Stimulated activated CD4-positive, alpha-beta T cell treated with anti-CD3 and anti-CD28 coated beads, Interleukin-12 subunit alpha, Interleukin-12 subunit beta, amount 100 ng/mL, for 4 hours (primary cell): ENCODE measurements around the gene GSTO2.
"Not testable (repeated sequence)": the region's sequence is repeated elsewhere in the genome, so short reads cannot be mapped to it uniquely, and the experiment has no call there.

Experiments
- DNase-seq: peaks from one replicate; pipeline ENCODE4 v3.0.0-alpha.2; 2020

GSTO2 gene

DNA sequence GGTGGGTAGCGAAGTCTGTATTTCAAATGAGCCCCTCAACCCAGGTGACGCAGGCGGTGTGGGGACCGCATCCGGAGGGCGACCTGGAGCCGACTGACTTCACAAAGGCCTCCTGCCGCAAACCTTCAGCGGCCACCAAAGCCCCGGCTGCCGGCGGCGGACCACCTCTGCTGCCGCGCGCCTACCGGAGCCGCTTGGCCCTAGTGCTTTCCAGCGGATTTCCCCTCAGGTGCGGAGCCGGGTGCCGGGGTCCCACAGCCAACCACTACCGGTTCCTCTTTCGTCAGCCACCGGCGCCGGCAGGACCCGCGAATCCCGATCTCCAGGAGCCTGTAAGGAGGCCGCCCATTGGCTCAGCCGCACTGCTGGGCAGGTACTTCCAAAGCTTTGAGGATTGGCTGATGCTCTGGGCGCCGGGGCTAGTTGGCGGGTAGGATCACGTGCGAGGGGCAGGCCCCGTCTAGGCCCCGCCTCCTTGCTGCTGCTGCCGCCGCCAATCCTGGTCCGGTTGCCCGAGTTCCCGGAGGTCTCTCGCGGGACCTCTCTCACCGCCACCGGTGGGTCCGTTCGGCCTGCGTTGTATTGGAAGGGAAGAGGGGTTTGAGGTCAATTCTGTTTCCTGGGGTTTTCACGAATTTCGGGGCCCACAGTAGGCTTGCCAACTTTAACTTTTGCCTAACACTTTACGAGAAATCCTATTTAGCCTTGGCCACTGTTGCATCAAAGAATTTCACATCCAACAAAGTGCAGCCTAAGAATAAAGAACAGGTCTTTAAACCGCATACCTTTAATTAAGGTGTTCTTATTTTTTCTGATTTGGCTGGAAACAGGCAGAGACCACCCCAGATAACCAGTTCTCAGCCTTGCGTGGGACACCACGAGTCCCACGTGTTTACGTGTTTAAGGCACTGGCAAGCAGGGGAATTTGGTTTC is at the start of gene GSTO2:
TSS of gene GSTO2 (plus strand) at position 472 of the 933 bp plus-strand sequence. CDS start 5,732 bp downstream, outside the sequence.
- peak; percentile 96 for DNase-seq

DNA sequence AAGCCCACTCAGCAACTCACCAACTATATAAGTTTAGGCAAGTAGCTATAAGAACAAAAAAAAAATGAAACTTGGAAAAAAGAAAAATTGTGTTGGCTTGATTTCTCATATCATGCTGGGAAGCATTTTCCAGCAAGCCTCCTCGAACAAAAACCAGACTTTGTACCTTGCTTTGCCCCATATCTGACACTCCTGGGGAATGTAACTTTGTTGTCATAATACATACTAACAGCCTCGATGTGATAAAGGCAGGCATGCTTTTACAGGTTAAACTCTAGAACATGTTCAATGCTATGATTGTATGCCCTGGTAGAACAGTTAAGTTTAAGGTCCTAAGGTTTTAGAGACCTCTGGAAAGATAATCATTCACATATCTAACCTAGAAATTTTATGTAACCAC is 48.5 kb upstream of the GSTO2 start:
- DNase-seq, result no peak

DNA sequence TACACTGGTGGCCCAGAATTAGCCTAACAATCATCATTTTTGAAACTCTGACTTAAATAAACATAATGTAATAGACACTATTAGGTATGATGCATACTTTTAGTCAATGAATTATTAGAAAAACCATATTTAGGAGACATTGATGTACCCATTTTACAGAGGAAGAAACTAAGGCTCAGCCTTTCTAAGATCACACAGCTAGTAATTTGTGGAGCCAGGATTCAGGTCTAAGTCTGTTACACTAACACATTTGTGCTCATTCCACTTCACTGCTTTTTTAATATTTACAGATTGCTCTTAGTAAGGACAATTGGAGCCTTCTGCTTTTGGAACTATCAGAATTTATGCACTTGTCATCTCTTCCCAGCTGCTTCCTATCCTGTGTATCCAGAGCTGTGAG is 45.7 kb upstream of the GSTO2 start:
- DNase-seq, result no peak

DNA sequence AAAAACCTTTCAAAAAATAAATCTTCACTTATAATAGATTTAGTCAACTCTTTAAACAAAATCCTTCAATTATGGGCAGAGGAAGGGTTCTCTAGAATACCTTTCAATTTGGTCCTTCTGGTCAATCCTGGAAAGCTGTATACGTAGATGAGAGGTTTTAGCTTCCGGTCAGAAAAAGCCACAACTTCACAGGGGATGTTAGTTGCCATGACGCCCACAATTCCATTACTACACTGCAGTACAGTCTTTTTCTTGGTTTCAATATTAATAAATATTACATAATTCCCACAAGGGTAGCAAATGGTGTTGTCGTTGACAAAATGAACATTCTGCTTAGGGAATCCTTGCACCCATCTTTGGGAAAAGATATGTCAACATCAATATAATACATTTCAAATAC is 38.5 kb upstream of the GSTO2 start:
- DNase-seq, result no peak

DNA sequence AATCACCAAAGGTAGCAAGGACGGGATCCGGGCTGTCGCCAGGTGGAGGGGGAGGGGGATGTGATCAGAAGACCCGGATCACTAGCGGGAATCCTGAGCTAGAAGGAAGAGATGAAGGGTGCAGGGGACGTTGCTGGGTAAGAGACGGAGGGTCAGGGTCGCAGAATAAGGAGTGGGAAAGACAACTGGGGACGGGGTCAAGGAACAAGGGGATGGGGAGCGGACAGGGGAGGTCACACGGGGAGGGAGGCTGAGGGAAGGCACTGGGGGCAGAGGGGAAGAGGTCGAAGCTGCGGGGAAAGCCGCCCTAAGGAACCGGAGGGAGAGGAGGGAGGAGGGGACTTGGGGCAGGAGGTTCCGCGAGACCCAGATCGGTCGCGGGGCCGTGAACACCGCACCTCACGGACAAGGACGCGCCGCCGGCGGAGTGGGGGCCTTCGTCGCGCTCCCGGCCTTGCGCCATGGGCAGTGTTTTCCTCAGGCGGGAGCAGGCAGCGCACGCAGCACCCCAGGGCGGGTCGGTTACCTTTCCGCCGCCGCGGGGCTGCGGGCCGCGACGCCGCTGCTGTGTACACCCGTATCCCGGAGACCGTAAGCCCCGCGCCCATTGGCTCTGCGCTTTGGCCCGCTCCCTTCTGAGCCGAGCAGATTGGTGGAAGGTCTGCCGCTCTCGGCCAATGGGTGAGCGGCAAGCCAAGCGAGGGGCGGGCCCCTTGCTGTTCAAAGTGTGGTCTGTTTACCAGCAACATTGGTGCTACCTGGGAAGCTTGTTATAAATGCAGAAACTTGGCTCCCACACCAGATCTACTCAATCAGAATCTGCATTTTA is 37.0 kb upstream of the GSTO2 start, which contains the start of gene CFAP43:
TSS of gene CFAP43 (minus strand) at position 581 of the 829 bp plus-strand sequence. CDS start at position 463, 118 bp downstream.
- DNase-seq, result peak; percentile 100

DNA sequence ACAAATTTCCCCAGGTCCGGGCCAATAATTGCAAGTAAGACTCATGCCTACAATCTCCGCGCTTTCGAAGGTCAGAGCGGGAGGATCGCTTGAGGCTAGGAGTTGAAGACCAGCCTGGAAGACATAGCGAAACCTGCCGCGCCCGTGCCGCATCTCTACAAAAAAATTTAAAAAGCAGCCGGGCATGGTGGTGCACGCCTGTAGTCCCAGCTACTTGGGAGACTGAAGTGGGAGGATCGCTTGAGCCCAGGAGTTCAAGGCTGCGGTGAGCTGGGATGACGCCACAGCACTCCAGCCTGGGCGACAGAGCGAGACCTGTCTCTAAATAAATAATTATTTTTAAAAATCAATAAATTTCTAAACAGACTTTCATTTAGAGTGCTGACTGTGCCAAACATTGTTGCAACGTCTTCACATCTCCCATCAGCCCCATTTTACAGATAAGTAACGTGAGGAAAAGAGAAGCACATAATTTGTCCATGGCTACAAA is 36.3 kb upstream of the GSTO2 start:
- DNase-seq, result no peak

DNA sequence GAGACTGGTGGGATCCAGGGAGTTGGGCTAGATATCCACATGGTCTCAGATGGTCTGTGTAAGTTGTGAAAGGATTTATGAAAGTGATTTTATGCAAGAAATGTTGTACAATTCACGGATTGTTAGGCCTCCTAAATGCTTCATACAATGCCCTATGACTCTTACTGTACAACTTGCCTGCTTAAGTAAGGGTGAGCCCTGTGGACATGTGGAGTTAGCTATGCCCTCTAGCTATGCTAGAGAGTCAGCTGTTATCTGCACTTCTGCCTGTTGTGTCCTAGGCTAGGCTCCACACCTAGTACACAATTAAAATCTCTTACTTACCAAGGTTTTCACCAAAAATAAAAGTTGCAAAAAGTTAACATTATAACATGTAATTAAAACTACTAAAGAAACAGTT is 35.2 kb upstream of the GSTO2 start:
- DNase-seq, result no peak

DNA sequence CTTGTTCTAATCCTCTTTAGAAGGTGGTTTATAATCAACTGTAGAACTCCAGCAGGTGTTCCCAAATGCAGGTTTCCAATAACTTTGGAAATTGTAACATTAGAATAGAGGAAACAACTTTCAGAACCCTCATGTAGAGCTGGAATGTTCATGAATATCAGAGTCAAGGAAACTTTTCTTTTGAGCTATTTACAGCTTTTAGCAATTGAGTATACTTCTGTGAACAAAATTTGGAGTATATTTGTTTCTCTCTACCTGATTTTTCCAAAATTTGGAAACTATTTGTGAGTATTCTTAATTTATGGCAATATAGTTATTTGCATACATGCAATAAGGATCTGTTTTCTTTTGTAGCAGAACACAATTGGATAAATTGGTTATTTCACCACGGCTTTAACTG is 34.0 kb upstream of the GSTO2 start:
- no peak for DNase-seq

DNA sequence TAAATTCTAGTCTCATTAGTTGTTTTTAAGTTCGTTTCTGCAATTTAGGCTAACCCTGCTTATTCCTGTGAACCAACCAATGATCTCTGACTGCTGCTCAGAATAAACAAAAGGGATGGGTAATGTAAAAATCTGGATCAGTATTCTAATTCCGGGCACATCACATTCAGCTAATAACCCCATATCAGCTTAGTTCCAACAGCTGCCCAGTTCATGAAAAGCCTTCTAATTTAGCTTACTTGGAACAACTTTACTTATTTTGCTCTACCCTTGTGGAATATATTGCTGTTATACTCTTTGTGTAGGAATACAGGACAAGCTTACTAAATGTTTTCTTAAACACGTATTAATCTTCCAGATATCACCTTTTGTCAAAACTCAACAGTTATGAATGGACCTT is 33.2 kb upstream of the GSTO2 start:
- no peak for DNase-seq

DNA sequence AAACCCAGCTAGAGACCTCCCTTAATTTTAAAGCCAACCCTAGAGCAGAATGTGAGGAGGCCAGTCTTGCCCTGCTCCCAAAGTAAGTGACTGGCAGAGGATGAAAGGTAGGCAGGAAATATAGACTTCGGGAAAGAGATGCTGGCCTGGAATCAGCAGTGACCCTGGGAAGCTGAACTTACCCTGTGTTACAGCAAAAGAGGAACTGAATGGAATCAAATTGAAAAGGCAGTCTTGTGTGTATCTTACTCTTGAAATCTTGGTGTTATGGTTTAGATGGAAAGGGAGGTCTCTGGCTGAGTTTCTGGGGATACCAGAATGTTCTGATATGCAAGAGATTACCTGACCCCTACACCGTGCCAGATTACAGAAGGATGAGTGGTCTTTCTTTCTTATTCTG is 28.9 kb upstream of the GSTO2 start:
- DNase-seq, result no peak

DNA sequence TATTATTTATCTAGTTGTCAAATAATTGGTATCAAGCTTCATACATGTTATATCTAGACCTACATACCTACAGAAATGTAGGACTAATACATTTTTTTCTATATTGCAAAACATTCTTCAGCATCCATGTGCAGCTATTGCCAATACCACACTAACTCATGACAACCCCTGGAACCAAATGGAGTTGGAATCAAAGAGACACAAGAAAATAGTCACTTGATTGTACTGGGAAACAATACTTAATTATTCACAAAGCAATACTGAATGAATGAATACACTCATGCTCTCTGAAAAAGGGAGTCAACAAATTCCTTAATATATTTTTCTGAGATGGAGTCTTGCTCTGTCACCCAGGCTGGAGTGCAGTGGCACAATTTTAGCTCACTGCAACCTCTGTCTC is 26.4 kb upstream of the GSTO2 start:
- DNase-seq, result no peak

DNA sequence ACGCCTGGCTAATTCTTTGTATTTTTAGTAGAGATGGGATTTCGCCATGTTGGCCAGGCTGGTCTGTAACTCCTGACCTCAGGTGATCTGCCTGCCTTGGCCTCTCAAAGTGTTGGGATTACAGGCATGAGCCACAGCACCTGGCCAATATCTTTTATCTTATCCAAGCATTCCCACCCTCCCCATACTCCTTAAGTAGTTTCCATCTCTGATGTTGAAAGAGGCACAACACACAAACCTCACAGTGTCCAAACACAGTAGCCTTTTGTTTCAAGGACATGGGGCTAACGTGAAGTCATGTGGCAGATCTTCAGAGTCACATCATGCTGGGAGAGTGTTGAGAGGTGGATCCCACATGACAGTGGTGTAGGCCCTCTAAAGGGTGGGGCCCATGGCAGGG is 26.0 kb upstream of the GSTO2 start:
- DNase-seq, result not testable (repeated sequence)

DNA sequence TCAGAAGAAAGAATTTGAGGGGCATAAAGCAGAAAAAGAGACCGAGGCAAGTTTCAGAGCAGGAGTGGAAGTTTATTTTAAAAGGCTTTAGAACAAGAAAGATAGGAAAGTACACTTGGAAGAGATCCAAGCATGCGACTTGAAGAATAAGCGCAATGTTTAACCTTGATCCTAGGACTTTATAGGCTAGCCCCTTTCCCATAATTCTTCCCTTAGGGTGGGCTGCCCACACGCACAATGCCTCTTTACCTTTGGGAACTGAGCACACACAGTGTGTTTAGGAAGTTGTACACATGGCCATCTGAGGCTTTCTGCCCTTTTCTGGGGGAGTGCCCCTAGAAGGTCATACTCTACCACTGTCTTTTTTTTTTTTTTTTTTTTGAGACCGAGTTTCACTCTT is 25.5 kb upstream of the GSTO2 start:
- DNase-seq, result no peak

DNA sequence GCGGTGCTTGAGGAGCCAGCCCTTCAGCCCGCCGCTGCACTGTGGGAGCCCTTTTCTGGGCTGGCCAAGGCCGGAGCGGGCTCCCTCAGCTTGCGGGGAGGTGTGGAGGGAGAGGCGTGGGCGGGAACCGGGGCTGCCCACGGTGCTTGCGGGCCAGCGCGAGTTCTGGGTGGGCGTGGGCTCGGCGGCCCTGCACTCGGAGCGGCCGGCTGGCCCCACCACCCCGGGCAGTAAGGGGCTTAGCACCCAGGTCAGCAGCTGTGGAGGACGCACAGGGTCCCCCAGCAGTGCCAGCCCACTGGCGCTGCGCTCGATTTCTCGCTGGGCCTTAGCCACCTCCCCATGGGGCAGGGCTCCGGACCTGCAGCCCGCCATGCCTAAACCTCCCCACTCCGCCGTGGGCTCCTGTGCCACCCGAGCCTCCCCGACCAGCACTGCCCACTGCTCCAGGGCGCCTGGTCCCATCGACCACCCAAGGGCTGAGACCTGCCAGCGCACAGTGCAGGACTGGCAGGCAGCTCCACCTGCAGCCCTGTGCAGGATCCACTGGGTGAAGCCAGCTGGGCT is 23.8 kb upstream of the GSTO2 start:
- DNase-seq, result no peak

DNA sequence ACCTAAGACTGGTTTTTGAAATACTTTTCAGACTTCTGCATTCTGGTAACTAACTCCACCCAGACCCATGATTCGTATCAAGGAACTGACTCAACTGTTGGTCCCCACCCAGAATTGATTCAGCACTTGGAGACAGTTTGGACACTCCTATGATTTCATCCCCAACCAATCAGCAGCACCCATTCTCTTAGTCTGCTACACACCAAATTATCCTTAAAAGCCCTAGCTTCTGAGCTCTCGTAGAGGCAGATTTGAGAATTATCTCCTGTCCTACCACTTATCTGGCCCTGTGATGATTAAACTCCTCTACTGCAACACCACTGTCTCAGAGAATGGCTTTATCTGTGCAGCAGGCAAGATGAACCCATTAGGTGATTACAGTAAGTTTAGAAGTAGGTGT is 22.0 kb upstream of the GSTO2 start:
- DNase-seq, result no peak

DNA sequence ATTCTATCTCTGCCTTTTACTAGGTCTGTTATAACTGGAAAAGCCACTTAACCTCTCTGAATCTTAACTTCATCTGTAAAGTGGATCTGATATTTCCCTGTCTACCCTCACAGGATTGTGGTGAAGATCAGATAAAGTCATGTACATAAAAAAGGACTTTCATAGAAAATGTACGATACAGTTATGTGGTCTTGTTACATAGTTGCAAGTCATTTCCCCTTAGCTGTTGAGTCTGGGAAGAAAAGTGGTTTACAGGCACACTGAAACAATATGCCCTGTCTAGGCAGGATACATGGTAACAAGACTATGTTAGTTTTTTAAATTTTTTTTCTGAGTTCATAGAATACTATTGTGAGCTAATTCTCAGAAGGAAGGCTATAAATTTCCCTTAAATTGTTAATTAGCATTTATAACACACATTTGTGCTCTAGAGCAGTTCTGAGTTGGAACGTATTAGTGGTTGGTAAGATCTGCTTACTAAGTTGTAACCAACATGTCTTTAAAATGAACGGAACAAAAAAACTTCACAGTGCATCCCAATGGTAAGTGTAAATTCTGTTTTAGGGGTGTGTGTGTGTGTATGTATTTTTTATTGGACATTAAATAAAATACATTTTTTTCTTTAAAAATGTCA is 21.4 kb upstream of the GSTO2 start:
- DNase-seq, result no peak

DNA sequence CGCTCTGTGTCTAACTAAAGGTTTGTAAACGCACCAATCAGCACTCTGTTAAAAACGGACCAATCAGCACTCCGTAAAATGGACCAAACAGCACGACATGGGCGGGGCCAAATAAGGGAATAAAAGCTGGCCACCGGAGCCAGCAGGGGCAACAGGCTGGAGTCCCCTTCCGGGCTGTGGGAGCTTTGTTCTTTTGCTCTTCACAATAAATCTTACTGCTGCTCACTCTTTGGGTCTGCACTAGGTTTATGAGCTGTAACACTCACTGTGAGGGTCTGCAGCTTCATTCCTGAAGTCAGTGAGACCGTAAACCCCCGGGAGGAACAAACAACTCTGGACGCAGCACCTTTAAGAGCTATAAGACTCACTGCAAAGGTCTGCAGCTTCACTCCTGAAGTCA is 20.1 kb upstream of the GSTO2 start:
- not testable (repeated sequence) for DNase-seq

DNA sequence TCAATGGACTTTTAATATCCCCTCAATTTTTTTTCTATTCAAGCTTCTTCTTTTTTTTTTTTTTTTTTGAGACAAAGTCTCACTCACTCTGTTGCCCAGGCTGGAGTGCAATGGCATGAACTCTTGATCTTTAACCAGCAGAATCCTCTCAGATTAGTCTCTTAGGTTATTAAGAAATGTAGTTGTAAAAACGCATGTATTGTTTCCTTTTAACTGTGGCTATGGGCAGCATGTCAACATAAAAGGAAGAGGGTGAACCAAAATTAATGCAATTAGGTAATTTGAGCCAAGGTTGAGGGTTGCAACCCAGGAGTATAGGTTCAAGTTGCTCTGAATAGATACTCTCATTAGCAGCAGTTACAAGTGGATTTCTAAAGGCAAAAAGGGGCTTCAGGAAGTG is 18.6 kb upstream of the GSTO2 start:
- no peak for DNase-seq

DNA sequence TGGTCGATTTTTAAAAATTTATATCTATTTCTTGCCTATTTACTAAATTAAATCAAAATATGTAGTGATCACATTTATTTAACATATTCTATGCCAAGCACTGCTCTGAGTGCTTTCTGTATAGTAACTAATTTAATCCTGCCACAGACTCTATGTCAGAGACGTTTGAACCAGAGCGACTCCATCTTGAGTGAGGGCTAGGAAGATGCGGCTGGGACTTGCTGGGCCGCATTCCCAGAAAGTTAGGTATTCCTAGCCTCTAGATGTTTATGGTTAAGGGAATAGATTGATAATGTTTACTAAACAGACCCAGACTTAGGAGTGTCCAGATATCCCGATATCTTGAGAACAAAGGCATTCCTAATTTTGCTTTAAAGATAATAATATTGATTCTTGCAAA is 17.5 kb upstream of the GSTO2 start:
- DNase-seq, result no peak

DNA sequence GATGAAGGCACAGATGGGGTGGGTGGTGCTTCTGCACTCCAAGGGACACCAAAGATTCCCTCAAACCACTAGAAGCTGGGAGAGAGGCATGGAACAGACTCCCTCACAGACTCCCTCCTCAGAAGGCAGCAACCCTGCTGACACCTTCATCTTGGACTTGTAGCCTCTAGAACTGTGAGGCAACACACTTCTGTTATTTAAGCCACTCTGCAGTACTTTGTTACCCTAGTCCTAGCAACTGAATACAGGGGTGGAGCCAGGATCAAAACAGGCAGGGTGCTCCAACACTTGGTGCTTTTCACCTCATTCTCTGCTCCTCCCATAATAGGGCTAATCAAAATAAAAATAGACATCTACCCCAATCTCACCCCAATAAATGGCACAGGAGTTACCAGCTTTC is 16.6 kb upstream of the GSTO2 start:
- DNase-seq, result no peak

DNA sequence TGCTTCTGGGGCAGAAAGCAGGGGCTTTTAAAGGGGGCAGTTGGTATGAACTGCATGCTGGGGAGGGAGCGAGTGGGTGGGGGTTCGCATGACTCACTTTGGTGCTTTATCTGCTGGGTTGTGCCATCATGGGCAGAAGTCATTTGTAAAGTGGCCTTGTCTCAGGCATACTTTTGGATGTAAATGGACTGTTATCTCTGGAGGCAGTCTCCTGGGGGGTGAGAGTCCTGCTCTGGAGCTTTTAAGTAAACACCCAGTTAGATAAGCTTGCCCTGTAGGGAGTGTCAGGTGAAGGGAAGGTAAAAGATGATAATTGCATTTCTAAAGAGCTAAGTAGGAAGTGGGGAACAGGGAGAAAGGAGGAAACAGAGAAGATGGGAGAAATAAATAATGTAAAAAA is 15.9 kb upstream of the GSTO2 start:
- no peak for DNase-seq

DNA sequence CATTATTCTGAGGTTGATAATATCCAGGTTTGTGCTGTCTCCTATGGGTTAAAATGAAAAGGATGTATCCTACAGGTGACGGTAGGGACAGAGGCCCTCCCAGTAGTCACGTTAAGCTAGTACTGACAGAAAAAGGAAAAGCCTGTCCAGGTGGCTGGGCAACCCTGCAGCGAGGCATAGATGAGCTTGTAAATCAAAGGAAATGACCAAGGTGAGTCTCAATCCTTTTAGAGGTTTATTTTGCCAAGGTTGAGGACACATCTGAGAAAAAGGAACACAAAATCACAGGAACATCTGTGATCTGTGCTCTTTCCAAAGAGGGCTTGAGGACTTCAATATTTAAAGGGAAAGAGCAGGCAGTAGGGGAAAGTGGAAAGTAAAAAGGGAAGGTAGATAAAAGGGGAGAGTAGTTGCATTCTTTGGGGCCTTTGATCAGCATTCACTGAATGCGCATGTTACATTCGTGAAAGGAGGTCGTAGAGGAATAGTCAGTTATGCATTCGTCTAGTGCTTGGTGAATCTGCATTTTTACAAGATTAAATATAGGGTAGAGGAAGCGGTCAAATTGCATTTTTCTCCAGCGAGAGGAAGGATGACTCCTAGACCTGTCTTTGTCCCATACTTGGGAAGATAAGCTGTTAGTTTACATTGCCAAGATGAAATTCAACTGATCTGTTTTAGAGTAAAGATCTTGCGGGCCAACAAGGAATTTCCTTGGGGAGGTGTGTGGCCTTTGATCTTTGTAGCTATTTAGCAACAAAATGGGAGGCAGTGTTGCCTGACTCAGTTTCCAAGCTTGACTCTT is 15.2 kb upstream of the GSTO2 start:
- DNase-seq, result no peak
